GM18909 (cell line): ENCODE measurements around the gene GRM7.

Source experiments
- ATAC-seq: cut with Tn5 transposase; IDR thresholded peaks from one replicate; pipeline ENCODE4 v1.9.1; 2021; ENCODE audit warnings: mild to moderate bottlenecking; ENCODE audit not compliant: unreplicated experiment, poor library complexity

GRM7 gene

GRCh38 chr3:7381741-7382140 lies 520.8 kb downstream of the GRM7 start:
- ATAC-seq, result no peak

- ATAC-seq, result no peak
These were observed 521.5 kb downstream of the GRM7 start for GRCh38 chr3:7382293-7383010.

- no peak for ATAC-seq
These were observed 524.7 kb downstream of the GRM7 start for GRCh38 chr3:7385635-7386034.

- ATAC-seq, result no peak
These were observed 527.1 kb downstream of the GRM7 start for GRCh38 chr3:7388026-7388425.

GRCh38 chr3:7392206-7392605 lies 531.3 kb downstream of the GRM7 start:
- ATAC-seq, result no peak

GRCh38 chr3:7393944-7394605 lies 533.2 kb downstream of the GRM7 start:
- no peak for ATAC-seq

GRCh38 chr3:7396534-7396933 lies 535.6 kb downstream of the GRM7 start:
- no peak for ATAC-seq

- ATAC-seq, result no peak
These were observed 536.2 kb downstream of the GRM7 start for GRCh38 chr3:7397097-7397496.

- no peak for ATAC-seq
These were observed 539.4 kb downstream of the GRM7 start for GRCh38 chr3:7400360-7400759.

GRCh38 chr3:7401418-7401817 lies 540.5 kb downstream of the GRM7 start:
- ATAC-seq, result no peak

GRCh38 chr3:7407107-7407506 lies 546.2 kb downstream of the GRM7 start:
- ATAC-seq, result no peak

- no peak for ATAC-seq
These were observed 549.9 kb downstream of the GRM7 start for GRCh38 chr3:7410782-7411181.

- no peak for ATAC-seq
These were observed 560.1 kb downstream of the GRM7 start for GRCh38 chr3:7421065-7421464.

GRCh38 chr3:7423036-7423435 lies 562.1 kb downstream of the GRM7 start:
- no peak for ATAC-seq

GRCh38 chr3:7423995-7424394 lies 563.1 kb downstream of the GRM7 start:
- ATAC-seq, result no peak

- no peak for ATAC-seq
These were observed 567.3 kb downstream of the GRM7 start for GRCh38 chr3:7428206-7428718.

- no peak for ATAC-seq
These were observed 571.7 kb downstream of the GRM7 start for GRCh38 chr3:7432610-7433009.

- no peak for ATAC-seq
These were observed 572.2 kb downstream of the GRM7 start for GRCh38 chr3:7433073-7433472.

GRCh38 chr3:7436542-7436941 lies 575.6 kb downstream of the GRM7 start:
- ATAC-seq, result no peak

GRCh38 chr3:7437231-7437630 lies 576.3 kb downstream of the GRM7 start:
- ATAC-seq, result no peak

- ATAC-seq, result no peak
These were observed 578.3 kb downstream of the GRM7 start for GRCh38 chr3:7439101-7439680.

- ATAC-seq, result no peak
These were observed 584.0 kb downstream of the GRM7 start for GRCh38 chr3:7444886-7445285.
